Heart left ventricle (tissue), 16 donors: ENCODE data around the gene DPAGT1. TPM values are rescaled to one million over a fixed set of nuclear protein-coding genes. Genes with fewer than 3 reads are reported as not detected.

ENCODE experiments used
- ATAC-seq, 4 donors: fragments of 200-7000 bp; cut with Tn5 transposase; one replicate each; pipeline ENCODE4 v1.9.1; 2020 to 2022; ENCODE audit warnings: moderate library complexity in 4 of 4, mild to moderate bottlenecking in 3 of 4, moderate number of reproducible peaks in 1 of 4
- DNase-seq, 5 donors: peaks; one replicate each; pipeline ENCODE4 v3.0.0-alpha.2; 2020
- H3K27ac ChIP-seq, 12 donors: fragments of 200-600 bp; sonication (generic) in 4 of 12; one replicate each; pipeline versions ENCODE4 v1.5.0 to v1.8.0; 2016 to 2022; ENCODE audit warnings: mild to moderate bottlenecking in 2 of 12
- H3K27me3 ChIP-seq, 9 donors: fragments of 200-600 bp; sonication (generic) in 2 of 9; one replicate each; pipeline versions ENCODE4 v1.5.1 to v1.8.0; 2016 to 2022; ENCODE audit warnings: mild to moderate bottlenecking in 3 of 9
- H3K36me3 ChIP-seq, 9 donors: fragments of 200-600 bp; sonication (generic) in 2 of 9; one replicate each; pipeline versions ENCODE4 v1.5.0 to v1.8.0; 2018 to 2022; ENCODE audit warnings: mild to moderate bottlenecking in 2 of 9
- H3K4me1 ChIP-seq, 12 donors: fragments of 200-600 bp; sonication (generic) in 4 of 12; one replicate each; pipeline versions ENCODE4 v1.5.0 to v1.8.0; 2016 to 2022; ENCODE audit warnings: mild to moderate bottlenecking in 3 of 12
- H3K4me3 ChIP-seq, 12 donors: fragments of 200-600 bp; sonication (generic) in 4 of 12; one replicate each; pipeline versions ENCODE4 v1.5.0 to v1.8.0; 2017 to 2022; ENCODE audit warnings: mild to moderate bottlenecking in 9 of 12, moderate library complexity in 4 of 12
- H3K9me3 ChIP-seq, 12 donors: fragments of 200-600 bp; sonication (generic) in 4 of 12; one replicate each; pipeline versions ENCODE4 v1.5.0 to v1.8.0; 2016 to 2022; ENCODE audit warnings: mild to moderate bottlenecking in 1 of 12
- CTCF ChIP-seq, 12 donors: fragments of 200-600 bp; sonication (generic) in 4 of 12; IDR thresholded peaks; one replicate each; pipeline versions ENCODE4 v1.5.0 to v1.8.0; 2018 to 2022; ENCODE audit warnings: antibody characterized with exemption in 12 of 12, mild to moderate bottlenecking in 5 of 12
- POLR2A ChIP-seq, 2 donors: fragments of 450-650 bp; IDR thresholded peaks; one replicate each; pipeline ENCODE4 v1.6.1; 2017; ENCODE audit warnings: antibody characterized with exemption in 2 of 2, mild to moderate bottlenecking in 2 of 2, moderate library complexity in 2 of 2
- WGBS, 4 donors: extraction: QIAGEN DNeasy Blood & Tissue Kit in 2 of 4; methylation state at CpG; one replicate each; pipeline versions ENCODE4 v1.1.5 to v1.1.7; 2013 to 2018; 5-methylcytosine and 5-hydroxymethylcytosine counted together
- intact Hi-C, 10 donors: fragments of 100-400 bp; cut with DNase I; formaldehyde crosslinking; loops; one replicate each; pipeline versions ENCODE4 v1.11.1 to v1.14.2; 2022
- polyA plus RNA-seq, 2 donors: library from polyadenylated mRNA; stranded (reverse); fragments of 200-250 nt; gene quantifications; one replicate each; pipeline ENCODE4 v1.2.3, GENCODE V29; 2013
- total RNA-seq, 9 donors: library from RNA; depleted of rRNA in 2 of 9; stranded (reverse); fragments of >200 nt in 2 of 9; fragmentation: NEBNext Ultra II Directional in 3 of 9; extraction: Animal tissue kit (Norgen Biotek cat#: 25700) in 3 of 9; gene quantifications; one replicate each; pipeline versions ENCODE4 v1.1.0 to v1.2.4, GENCODE V29; 2016 to 2023
- donor health status: ischemic (EF 13 %, LVEDD 7.1; RV severe dilation, severe dysfunction).
- donor health status: healthy with polysubstance abuse.
- donor health status: DM: no; HTN: yes; CAD: no.
- donor health status: DM: no; HTN: no; CAD: no.
- donor health status: ischemic (EF 25% LVEDD 6.9; RV normal size, moderate dysfunction).
- donor health status: ischemic (EF 25% LVEDD 5.7; RV mildly dilated, moderate dysfunction).
- donor health status: healthy.
- donor health status: DM: yes; HTN: yes; CAD: no.
- donor health status: ischemic (EF 35%, LVEDD 5.7; RV mildly dilated, moderate dysfunction).
- donor health status: nonischemic (EF 11% LVEDD 7.7; RV severe dilation, severe dysfunction).
- donor health status: DM: yes; HTN: yes; CAD: no.
- donor health status: PGD.
- donor health status: ischemic (EF 29% LVEDD 5.4; RV normal size, mild dysfunction).
- donor health status: nonischemic (EF 23%, LVEDD 6.1; RV moderate dilation, normal function).

DPAGT1 gene
- total and polyA plus RNA-seq, 11 donors: 11.2 to 32.9 (median 16.5) TPM

GRCh38 chr11:119121811-119122124 lies 20.1 kb upstream of the DPAGT1 start:
- intact Hi-C loops: no loop called here
- 0 to 1% (median 0%) methylated on average over 11 to 20 of the region's 20 CpGs for WGBS, 4 donors

DNA sequence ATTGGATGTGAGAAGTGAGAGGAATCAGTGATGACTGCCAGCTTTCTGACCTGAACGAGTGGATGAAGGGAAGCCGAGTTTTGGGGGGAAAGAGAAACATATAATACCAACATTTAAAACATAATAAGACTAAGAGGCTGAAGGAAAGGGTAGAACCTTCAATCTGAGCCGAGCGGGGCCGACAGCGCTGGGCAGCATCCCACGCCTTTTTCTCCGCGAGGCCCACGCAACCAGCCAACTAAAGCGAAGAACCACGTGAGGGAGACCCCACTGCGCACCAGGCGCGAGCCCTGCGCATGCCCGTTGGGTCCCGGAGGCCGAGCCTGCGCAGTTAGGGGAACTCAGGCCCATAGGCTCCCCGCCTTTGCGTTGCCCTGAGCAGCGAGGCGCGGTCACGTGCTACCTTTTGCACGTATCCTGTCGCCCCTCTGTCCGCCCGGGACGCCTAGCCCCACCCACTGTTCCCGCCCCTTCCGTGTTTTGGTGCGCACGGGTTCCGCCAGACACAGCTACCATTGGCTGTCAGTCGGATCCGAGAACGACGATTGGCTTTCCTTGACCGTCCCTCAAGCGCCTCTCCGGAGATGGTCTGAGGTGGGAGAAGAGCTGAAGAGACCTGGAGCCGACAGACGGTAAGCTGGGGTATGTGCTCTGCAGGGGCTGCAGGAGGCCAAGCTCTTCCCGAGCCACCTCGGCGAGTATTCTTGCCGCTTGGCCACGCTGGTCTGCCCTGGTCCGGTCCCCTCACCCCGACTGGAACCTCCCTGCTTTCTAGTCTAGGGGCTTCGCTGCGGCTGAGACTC lies 19.6 kb upstream of the DPAGT1 start, which contains the start of gene HINFP:
TSS of gene HINFP (plus strand) at position 573 of the 803 bp plus-strand sequence. CDS start 5,365 bp downstream, outside the sequence.
- Histone ChIP-seq H3K4me3 (peak within 1 kb of the TSS; percentile 65 to 97 (median 83)), H3K4me1 (peaks cover 5 to 37% (median 17%) of the 10 kb centered on the region in 12 donors), H3K27ac (peak within 1 kb of the TSS; percentile 11 to 89 (median 82)), H3K27me3 (no peaks in the 10 kb centered on the region), H3K9me3 (no peaks in the 10 kb centered on the region), H3K36me3 (peaks cover 0 to 43% (median 25%) of the 10 kb centered on the region in 9 donors)
- DNase-seq (peak; percentile 100), ATAC-seq (peak; percentile 100)
- intact Hi-C loops: no loop called here
- peak in 1 of 2 donors; percentile 74 for TF ChIP-seq POLR2A (IDR thresholded peaks at IDR 0.05)
- TF ChIP-seq CTCF (IDR thresholded peaks at IDR 0.05): no peak
- WGBS, 4 donors: 0% methylated on average over 24 to 54 of the region's 54 CpGs

More at GRCh38 chr11:119121811-119122124, 20.1 kb upstream of the DPAGT1 start:
- no peaks in the 10 kb centered on the region for H3K27me3 ChIP-seq
- no peaks in the 10 kb centered on the region for H3K9me3 ChIP-seq
- peak overlapping the region; percentile 11 to 89 (median 82) for H3K27ac ChIP-seq
- H3K4me3 ChIP-seq: peak overlapping the region; percentile 65 to 97 (median 83)
- peaks cover 5 to 37% (median 19%) of the 10 kb centered on the region in 12 donors for H3K4me1 ChIP-seq
- peak in 1 of 4 donors; percentile 51 for ATAC-seq
- no peak for DNase-seq
- H3K36me3 ChIP-seq: peaks cover 0 to 39% (median 24%) of the 10 kb centered on the region in 9 donors
- TF ChIP-seq POLR2A (IDR thresholded peaks at IDR 0.05): no peak
- no peak for TF ChIP-seq CTCF (IDR thresholded peaks at IDR 0.05)

DNA sequence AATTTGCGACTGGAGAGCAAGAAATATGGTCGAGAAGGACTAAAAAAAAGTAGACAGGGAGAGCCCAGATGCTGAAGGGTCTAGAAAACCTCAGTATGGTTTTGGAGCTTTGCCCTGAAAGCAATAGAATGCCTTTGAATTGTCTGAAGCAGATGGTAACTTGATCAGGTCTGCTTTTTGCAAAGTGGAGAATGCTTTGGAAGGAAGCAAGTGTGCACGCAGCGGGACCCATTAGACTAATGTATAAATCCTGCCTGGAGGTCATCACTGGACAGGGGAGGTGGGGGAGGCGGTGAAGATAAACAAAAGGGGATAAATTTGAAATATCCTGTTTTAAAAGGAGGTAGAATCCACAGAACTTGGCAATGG lies 19.0 kb upstream of the DPAGT1 start:
- DNase-seq (no peak), ATAC-seq (no peak)
- Histone ChIP-seq H3K36me3 (peaks cover 0 to 42% (median 30%) of the 10 kb centered on the region in 9 donors), H3K27ac (peak overlapping the region in 11 of 12 donors; percentile 53 to 89 (median 80)), H3K27me3 (no peaks in the 10 kb centered on the region), H3K4me3 (peak overlapping the region; percentile 18 to 97 (median 80)), H3K9me3 (no peaks in the 10 kb centered on the region), H3K4me1 (peaks cover 5 to 38% (median 17%) of the 10 kb centered on the region in 12 donors)
- intact Hi-C loops: no loop called here
- TF ChIP-seq CTCF (IDR thresholded peaks at IDR 0.05) (no peak), POLR2A (IDR thresholded peaks at IDR 0.05) (no peak)
- 29 to 34% (median 30%) methylated on average over 5 of the region's 5 CpGs for WGBS, 4 donors

DNA sequence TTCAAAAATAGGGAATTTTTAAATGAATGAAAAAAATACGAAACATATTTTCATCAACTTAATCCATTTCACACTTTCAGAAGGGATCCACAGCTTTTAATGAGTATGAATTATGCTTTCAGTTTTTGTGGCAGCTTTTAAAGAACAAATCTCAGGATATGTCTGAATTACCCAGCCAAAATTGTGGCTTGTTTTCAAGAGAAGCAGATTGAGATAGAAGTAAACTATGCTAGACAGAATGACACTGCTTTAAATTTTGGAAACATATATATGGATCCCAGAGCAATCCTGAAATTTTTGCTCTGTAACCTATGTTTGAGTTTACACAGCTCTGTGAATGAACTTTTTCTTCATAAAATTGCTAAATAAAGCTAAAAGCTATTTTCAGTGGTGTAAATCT lies 17.3 kb upstream of the DPAGT1 start:
- Histone ChIP-seq H3K4me1 (peaks cover 5 to 53% (median 17%) of the 10 kb centered on the region in 12 donors), H3K27ac (no peak overlapping the region), H3K4me3 (no peak overlapping the region), H3K9me3 (no peaks in the 10 kb centered on the region), H3K36me3 (peaks cover 0 to 45% (median 30%) of the 10 kb centered on the region in 9 donors), H3K27me3 (no peaks in the 10 kb centered on the region)
- ATAC-seq: no peak
- no peak for TF ChIP-seq CTCF (IDR thresholded peaks at IDR 0.05)
- no peak for TF ChIP-seq POLR2A (IDR thresholded peaks at IDR 0.05)
- WGBS, 4 donors: 90 to 98% (median 95%) methylated on average over 1 of the region's 1 CpG
- intact Hi-C loops: loop anchor here in 1 of 10 donors (10.0 kb wide), 1 partner anchor 196 kb away; the partner anchor contains the start of gene MCAM
- no peak for DNase-seq
